Body of pancreas (tissue), 4 donors: ENCODE results near the gene SKI.

Experiments used
- CTCF ChIP-seq, 7 experiments: fragments of 450-650 bp in 4 of 7; fragments of 200-600 bp in 3 of 7; sonication (generic) in 3 of 7; IDR thresholded peaks; one replicate each; pipeline ENCODE4 v1.5.1; 2016 to 2019; ENCODE audit warnings: antibody characterized with exemption in 7 of 7
- POLR2A ChIP-seq, 3 donors: fragments of 450-650 bp; IDR thresholded peaks; one replicate each; pipeline ENCODE4 v1.6.1; 2016; ENCODE audit warnings: antibody characterized with exemption in 3 of 3, mild to moderate bottlenecking in 2 of 3

DNA sequence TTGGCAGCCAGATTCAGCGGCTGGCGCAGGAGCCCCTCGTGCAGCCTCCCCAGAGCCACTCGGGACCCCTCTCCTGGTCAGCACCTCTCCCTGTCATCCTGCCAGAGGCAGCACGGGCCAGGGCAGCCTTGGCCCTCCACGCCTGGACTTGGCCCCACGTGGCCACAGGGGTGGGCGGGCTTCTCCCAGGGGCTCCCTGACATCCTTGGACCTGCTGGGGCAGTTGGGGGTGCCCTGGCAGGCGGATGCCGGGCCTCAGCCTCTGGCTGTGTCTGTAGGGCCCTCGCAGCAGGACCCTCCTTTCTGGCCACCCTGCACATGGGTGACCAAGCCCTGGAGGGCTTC, 103.1 kb downstream of the SKI start:
- TF ChIP-seq POLR2A (IDR thresholded peaks at IDR 0.05) (no peak), CTCF (IDR thresholded peaks at IDR 0.05) (no peak)
